HG03060 (cell line): Measurements from ENCODE around the gene PYCR2.

Source experiments
- ATAC-seq: cut with Tn5 transposase; IDR thresholded peaks from one replicate; pipeline ENCODE4 v1.9.1; 2021; ENCODE audit warnings: low read depth, moderate number of reproducible peaks; ENCODE audit not compliant: unreplicated experiment

Gene PYCR2

DNA sequence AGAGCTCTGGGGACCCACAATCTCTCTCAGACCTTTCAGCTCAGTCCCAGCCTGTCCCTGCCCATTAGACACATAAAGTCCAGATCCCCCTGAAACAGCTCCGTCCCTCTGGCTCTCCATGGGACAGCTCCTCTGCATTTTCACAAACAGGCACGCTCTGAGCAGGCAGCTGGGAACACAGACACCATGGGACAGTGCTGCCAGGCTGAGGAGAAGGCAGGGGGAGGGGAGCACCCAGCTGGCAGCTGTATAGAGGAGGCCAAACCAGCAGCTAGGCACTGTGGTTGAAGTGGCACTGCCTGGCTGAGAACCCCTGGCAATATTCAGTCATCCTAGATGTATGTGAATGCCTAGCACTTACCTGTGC lies 43.8 kb downstream of the PYCR2 start:
- no peak for ATAC-seq

DNA sequence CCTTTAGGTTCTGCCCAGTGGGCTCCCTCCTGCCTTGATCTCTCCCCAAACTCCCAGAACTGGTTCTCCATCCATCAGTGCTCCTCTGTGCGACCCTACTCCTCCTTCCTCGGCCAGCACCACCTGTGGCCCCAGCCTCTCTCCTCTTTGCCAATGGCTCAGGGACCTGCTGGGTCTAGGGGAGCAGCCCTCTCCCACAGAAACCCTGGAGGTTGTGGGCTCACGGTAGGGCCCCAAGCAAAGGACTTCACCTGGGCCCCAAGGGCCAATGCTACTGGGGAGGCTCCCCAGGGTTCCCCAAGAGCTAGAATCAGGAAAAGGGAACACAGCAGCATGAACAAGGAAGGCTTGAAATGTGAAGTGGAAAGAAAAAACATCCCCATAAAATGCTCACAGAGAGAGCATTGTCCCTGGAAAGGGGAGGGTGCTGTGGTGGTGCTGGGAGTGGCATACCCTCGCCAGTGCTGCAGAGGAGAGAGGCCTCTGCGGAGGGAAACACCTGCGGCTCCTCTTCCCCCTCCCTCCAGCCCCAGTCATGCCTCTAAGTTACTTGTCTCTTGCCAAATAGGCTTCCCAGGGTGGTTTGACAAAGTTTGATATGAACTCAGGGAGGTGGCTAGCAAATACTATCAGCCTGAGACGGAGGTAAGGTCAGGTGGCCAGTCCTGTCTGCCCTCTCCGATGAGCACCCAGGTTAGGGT lies 44.4 kb downstream of the PYCR2 start:
- ATAC-seq, result no peak

DNA sequence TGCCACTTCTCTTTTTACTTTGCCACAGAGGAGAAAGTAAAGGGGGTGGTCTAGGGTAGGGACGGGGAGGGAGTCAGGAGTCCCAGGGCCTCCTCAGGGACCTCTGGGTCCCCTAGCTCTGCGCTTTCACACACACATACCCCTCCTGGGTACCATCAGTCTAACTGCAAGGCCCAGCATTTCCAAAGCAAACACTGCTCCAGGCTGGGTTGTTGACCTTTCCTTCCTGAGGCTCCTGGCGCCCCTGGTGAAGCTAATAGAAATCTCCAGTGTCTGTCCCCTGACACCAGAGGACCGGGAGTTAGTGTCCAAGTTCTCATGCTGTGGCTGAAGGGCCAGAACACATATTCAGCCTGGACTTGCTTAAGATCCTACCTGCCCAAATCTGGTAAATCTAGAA lies 45.8 kb downstream of the PYCR2 start:
- ATAC-seq, result no peak

DNA sequence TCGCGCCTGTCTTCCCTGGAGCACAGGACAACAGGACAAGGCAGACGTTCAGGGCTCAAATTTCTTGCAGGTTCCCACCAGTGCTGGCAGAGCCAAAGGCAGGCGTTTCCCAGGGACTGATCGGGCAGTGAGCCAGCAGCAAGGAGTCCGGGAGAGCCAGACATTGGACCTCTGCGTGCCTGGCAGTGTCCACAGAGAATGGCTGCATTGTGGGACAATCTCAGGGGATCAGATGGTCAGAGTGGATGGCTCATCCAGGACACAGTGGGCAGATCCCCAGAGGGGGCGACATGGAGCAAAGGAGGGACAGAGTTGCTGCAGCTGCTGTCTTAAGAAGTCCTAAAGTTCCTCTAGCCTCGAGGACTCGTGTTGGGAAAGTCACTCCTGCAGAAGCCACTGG lies 46.5 kb downstream of the PYCR2 start:
- ATAC-seq, result no peak

DNA sequence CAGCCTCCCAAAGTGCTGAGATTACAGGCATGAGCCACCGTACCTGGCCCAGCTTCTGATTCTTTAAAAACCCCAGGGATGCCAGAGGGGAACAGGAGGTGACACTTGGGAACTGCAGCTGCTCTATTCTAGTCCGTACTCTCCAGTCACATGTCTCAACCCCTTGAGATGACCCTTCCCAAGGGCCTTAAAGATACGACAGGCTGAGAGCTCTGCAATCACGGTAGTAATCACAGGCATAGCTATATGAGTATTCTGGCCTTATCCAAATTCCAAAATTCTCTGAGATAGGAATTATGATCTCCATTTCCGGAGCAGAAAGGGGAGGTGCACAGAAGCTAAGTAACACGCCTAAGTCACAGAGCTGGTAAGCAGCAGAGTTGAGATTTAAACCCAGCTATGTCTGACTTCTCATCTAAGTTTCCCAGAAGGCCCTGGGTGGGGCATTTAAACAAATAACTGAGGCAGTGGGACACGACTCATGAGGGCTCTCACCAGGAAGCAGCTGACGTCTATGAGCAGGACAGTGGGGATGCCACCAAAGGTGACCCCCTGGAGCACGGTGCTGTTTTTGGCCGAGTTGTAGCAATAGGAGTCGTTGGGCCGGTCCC lies 47.0 kb downstream of the PYCR2 start:
- ATAC-seq, result no peak

DNA sequence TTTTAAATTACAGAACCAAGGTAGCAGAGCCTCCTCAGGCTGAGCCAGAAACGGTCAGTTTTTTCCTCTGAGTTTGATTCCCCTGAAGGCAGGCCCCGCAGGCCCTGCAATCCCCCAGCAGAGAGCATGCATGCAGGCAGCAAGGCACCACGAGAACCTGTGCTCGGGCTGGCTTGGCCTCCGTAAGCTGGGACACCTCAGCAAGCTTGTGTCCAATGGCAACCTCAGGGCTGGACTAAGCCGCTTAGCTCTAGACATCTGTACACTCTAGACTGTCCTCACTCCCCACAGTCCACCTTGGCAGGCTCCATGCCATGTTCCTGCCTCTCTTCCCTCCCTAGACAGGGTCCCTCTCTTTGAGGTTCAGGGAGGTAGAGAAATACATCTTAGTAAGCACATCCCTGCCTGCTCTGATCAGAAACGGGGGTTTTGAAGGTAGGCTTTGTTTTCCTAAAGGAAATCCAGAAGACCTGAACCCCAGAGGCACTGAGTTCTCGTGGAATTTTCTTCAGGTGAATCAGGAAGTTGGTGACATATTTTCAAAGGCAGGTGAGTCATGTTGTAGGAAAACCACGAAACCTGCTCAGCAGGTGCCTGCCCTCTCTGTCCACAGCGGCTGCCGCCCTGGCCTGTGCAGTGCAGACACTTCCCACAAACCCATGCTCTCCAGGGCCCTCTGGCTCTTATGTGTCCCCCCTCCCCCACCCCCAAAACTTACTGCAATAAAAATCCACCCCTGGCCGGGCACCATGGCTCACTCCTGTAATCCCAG lies 48.8 kb downstream of the PYCR2 start:
- ATAC-seq, result no peak

DNA sequence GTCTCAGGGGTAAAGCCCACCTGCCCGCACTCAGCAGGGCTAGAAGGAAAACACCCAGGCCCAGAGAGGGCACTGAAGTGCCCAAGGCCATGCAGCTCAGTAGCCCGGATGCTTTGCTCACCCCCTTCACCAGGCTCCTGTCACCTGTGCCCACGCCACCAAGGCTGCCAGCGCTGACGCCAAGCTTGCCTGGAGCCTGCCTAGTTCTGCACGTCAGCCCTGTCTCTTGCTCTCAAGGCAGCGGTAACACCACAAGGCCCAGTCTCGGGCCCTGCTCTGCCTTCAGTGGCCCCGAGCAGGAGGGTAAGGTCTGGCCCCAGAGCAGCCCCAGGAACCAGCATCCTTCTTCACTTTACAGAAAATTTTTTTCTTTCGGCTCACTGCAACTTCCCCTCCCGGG lies 49.6 kb downstream of the PYCR2 start:
- ATAC-seq, result no peak

DNA sequence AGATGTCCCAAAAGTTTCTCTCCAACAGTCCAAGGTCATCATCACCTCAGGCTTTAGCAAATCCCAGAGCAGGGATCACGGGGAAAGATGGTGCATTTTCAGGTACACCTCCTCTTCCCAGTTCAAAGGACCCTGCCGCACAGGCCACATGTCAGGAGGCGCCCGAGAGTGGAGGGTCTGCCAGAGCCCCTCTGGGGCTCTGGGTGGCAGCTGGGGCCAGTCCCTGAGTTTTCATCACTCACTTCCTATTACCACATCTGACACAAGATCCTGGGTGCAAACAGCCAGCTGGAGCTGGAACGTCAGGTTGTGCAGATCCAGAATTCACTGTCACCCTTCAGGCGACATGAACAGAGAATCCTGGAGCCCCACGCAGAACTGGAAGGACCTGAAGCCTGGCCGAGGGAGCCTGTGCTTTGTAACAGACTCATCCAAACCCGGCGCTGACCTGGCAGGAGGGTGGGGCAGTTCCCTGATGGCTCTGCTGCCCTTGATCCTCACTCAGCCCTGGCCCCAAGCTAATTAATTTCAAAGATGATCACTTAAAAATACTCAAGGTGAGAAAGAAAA lies 50.7 kb downstream of the PYCR2 start:
- no peak for ATAC-seq

DNA sequence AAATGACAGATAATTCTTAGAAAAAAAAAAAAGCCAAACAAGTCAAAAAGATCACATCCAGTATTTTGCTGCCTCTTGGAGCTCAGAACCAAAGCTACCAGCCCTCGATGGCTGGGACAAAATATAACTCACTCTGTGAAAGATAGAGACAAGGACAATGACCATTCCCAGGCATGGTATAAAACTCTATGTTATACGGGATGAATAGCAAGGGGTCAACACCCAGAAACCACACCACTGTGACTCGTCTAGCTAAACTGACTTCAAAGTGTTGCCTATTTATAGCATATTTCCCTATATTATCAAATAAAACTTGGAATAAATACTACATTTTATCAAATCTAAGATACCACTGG lies 52.0 kb downstream of the PYCR2 start:
- ATAC-seq, result no peak

DNA sequence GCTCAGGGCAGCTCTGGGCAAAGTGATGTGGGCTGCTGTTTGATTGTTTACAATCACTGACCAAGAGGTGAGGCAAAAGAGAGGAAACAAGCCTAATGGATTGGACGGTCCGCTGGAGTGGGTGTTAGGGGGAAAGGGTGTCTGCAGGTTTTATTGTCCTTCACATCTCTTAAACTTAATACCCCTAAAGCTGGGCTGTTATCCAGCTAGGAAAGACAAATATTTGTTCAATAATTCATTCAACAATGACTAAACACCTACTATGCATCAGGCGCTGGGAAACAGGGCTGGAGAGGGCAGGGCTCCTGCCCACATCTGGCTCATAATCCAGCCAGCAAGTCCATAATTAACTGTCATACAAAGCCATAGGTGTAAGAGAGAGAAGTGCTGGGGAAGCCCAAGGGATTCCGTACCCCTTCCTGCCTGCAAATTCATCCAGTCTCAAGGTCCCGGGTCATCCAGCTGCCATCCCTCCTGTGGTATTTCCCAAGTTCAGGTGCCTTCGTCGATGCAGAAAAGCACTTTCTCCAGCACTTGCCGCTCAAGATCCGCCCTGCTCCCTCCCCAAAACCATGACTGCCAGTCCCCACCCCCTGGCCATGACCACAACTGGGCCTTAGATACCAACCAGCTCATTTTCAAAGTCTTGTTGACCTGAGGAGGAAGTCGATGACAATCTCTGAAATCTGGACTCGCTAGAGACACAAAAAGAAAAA lies 52.5 kb downstream of the PYCR2 start:
- no peak for ATAC-seq

DNA sequence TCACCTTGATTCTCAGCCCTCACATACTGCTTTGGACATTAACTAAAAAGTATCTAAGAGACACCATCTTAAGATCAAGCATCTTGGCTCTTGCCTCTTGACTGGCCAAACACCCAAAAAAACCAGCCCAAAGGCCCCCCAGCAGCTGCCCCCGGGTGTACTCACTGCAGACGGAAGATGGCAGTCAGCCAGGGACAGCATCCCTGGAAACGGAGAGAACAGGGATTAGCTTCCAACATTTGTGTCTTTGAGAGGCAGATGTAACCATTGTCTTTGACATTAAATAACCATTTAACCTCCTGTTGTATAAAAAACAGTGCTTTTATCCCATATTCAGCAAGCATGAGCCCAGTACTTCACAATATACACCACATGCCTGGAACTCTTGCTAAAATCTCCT lies 53.1 kb downstream of the PYCR2 start:
- ATAC-seq, result no peak
